Measurements from ENCODE around the gene SHC4.

- TF ChIP-seq CTCF (IDR thresholded peaks at IDR 0.05), result no peak
- TF ChIP-seq POLR2A (IDR thresholded peaks at IDR 0.05), result no peak
- no peak for TF ChIP-seq POLR2AphosphoS5 (IDR thresholded peaks at IDR 0.05)
Observed at GRCh38 chr15:48989170-48989569, 25.5 kb upstream of the SHC4 start.
